Measurements from ENCODE around the gene PHYHD1. TPM values are rescaled to one million over a fixed set of nuclear protein-coding genes. Genes with fewer than 3 reads are reported as not detected.

The PHYHD1 gene
- total and polyA plus RNA-seq, 10 donors, result 7.2 to 22.3 (median 12.6) TPM

DNA sequence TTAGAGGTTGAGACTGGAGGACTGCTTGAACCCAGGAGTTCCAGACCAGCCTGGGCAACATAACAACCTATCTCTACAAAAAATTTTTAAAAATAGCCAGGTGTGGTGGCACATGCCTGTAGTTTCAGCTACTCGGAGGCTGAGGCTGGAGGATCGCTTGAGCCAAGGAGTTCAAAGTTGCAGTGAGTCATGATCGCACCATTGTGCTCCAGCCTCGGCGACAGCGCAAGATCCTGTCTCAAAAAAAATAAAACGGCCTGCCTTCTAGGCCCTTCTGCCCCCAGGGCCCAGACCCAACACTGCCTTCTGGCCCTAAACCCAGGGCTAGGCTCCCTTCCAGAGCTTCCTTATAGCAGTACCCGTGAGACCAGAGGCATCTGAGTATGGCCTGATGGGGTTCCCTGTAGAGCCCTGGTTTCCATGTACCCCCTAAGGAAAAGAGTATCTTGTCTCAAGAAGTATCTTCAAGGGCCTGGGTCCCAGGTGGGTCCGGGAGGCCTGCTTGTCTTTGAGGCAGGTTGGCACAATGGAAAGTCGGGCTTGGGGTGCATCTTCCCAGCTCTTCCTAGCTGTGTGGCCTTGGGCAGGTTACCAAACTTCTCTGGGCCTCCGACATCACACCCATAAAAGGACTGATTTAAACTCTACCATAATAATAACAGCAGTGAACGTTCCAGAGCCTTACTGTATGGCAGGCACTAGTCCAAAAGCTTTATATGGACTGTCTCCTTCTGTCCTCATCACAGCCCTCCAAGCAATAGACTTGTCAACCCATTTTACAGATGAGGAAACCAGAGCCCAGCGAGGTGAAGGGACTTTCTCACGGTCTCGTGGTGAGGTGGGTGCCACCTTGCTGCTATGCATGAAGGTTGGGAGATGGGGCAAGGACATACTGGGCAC is 29.2 kb upstream of the PHYHD1 start:
- intact Hi-C loops (cut with DNase I; ENCODE audit: low total_unique reads), result no loop called here
- no peaks in the 10 kb centered on the region for H3K9me3 ChIP-seq
- H3K27me3 ChIP-seq (replicated peaks in 1 of 7), result no peaks in the 10 kb centered on the region
- no peak for DNase-seq
- H3K36me3 ChIP-seq, result peaks cover 0 to 98% (median 33%) of the 10 kb centered on the region in 6 donors
- TF ChIP-seq POLR2A (IDR thresholded peaks at IDR 0.05) (no peak), POLR2AphosphoS5 (IDR thresholded peaks at IDR 0.05) (no peak)
- TF ChIP-seq, protein P1, sequence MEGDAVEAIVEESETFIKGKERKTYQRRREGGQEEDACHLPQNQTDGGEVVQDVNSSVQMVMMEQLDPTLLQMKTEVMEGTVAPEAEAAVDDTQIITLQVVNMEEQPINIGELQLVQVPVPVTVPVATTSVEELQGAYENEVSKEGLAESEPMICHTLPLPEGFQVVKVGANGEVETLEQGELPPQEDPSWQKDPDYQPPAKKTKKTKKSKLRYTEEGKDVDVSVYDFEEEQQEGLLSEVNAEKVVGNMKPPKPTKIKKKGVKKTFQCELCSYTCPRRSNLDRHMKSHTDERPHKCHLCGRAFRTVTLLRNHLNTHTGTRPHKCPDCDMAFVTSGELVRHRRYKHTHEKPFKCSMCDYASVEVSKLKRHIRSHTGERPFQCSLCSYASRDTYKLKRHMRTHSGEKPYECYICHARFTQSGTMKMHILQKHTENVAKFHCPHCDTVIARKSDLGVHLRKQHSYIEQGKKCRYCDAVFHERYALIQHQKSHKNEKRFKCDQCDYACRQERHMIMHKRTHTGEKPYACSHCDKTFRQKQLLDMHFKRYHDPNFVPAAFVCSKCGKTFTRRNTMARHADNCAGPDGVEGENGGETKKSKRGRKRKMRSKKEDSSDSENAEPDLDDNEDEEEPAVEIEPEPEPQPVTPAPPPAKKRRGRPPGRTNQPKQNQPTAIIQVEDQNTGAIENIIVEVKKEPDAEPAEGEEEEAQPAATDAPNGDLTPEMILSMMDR (IDR thresholded peaks at IDR 0.05 in 8 of 11, conservative IDR thresholded peaks at IDR 0.05 in 3 of 11), result no peak
- peaks cover 18 to 96% (median 49%) of the 10 kb centered on the region in 6 donors for H3K4me1 ChIP-seq
- H3K4me3 ChIP-seq, result no peak overlapping the region
- peak overlapping the region; percentile 2 to 83 (median 66) for H3K27ac ChIP-seq
- 83 to 89% (median 86%) methylated on average over 15 of the region's 15 CpGs for WGBS, 5 donors

- Histone ChIP-seq H3K36me3 (peaks cover 0 to 98% (median 32%) of the 10 kb centered on the region in 6 donors), H3K4me1 (peaks cover 18 to 96% (median 45%) of the 10 kb centered on the region in 6 donors), H3K27me3 (replicated peaks in 1 of 7) (no peaks in the 10 kb centered on the region), H3K4me3 (no peak overlapping the region), H3K9me3 (no peaks in the 10 kb centered on the region), H3K27ac (peak overlapping the region; percentile 2 to 83 (median 66))
- 61 to 79% (median 62%) methylated on average over 11 to 17 of the region's 17 CpGs for WGBS, 5 donors
- DNase-seq, result peak; percentile 84
- TF ChIP-seq, protein P1 (IDR thresholded peaks at IDR 0.05 in 8 of 11, conservative IDR thresholded peaks at IDR 0.05 in 3 of 11), result no peak
- TF ChIP-seq POLR2AphosphoS5 (IDR thresholded peaks at IDR 0.05), result peak; percentile 70 to 88 (median 81)
- TF ChIP-seq POLR2A (IDR thresholded peaks at IDR 0.05), result no peak
- intact Hi-C loops (cut with DNase I; ENCODE audit: low total_unique reads), result no loop called here
Observed at GRCh38 chr9:128892221-128892921, 28.4 kb upstream of the PHYHD1 start.

DNA sequence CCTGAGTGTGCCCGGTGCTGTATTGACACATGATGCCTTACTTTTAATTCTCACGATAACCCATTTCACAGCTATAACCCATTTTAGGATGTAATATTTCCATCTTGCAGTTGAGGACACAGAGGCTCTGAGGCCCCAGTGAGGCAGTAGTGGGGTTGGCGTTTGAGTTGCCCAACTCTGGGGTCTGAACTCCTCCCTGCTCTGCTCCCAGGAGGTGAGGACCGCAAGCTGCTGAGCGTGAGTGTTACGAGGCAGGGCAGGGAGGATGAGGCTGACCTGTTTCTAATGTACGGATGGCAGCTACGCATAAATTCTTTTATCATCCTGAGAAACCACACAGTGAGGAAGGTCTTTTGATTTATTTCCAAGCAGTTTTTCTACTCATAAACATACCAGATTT is 27.4 kb upstream of the PHYHD1 start:
- WGBS, 5 donors, result 81 to 89% (median 86%) methylated on average over 7 to 8 of the region's 8 CpGs
- no peak overlapping the region for H3K4me3 ChIP-seq
- peak overlapping the region in 6 of 8 donors; percentile 2 to 83 (median 70) for H3K27ac ChIP-seq
- H3K27me3 ChIP-seq (replicated peaks in 1 of 7), result no peaks in the 10 kb centered on the region
- TF ChIP-seq, protein P1 (IDR thresholded peaks at IDR 0.05 in 8 of 11, conservative IDR thresholded peaks at IDR 0.05 in 3 of 11), result no peak
- TF ChIP-seq POLR2AphosphoS5 (IDR thresholded peaks at IDR 0.05) (no peak), POLR2A (IDR thresholded peaks at IDR 0.05) (no peak)
- peaks cover 0 to 98% (median 31%) of the 10 kb centered on the region in 6 donors for H3K36me3 ChIP-seq
- intact Hi-C loops (cut with DNase I; ENCODE audit: low total_unique reads), result no loop called here
- H3K4me1 ChIP-seq, result peaks cover 15 to 96% (median 41%) of the 10 kb centered on the region in 6 donors
- no peak for DNase-seq
- no peaks in the 10 kb centered on the region for H3K9me3 ChIP-seq

All from spleen (tissue), 11 donors.